Adrenal gland (tissue), 5 donors: ENCODE results near the gene DUSP2.

ENCODE experiments used
- POLR2A ChIP-seq, 2 donors: fragments of 450-650 bp; IDR thresholded peaks; one replicate each; pipeline ENCODE4 v1.6.1; 2017; ENCODE audit warnings: antibody characterized with exemption in 2 of 2, mild to moderate bottlenecking in 2 of 2, moderate library complexity in 1 of 2
- TF ChIP-seq, protein P1 (sequence below), 6 experiments: fragments of 450-650 bp in 4 of 6; fragments of 200-600 bp in 2 of 6; sonication (generic) in 1 of 6; IDR thresholded peaks; 1 replicate in 5 of 6; 2 replicates in 1 of 6; pipeline versions ENCODE4 v1.5.1 to v1.8.0; 2016 to 2021; ENCODE audit warnings: antibody characterized with exemption in 6 of 6, mild to moderate bottlenecking in 2 of 6, moderate library complexity in 1 of 6
- donor health status: DM: no; HTN: no; CAD: no.

- TF ChIP-seq, protein P1, sequence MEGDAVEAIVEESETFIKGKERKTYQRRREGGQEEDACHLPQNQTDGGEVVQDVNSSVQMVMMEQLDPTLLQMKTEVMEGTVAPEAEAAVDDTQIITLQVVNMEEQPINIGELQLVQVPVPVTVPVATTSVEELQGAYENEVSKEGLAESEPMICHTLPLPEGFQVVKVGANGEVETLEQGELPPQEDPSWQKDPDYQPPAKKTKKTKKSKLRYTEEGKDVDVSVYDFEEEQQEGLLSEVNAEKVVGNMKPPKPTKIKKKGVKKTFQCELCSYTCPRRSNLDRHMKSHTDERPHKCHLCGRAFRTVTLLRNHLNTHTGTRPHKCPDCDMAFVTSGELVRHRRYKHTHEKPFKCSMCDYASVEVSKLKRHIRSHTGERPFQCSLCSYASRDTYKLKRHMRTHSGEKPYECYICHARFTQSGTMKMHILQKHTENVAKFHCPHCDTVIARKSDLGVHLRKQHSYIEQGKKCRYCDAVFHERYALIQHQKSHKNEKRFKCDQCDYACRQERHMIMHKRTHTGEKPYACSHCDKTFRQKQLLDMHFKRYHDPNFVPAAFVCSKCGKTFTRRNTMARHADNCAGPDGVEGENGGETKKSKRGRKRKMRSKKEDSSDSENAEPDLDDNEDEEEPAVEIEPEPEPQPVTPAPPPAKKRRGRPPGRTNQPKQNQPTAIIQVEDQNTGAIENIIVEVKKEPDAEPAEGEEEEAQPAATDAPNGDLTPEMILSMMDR (IDR thresholded peaks at IDR 0.05) = no peak
- TF ChIP-seq POLR2A (IDR thresholded peaks at IDR 0.05) = no peak
These were observed 30.2 kb downstream of the DUSP2 start for GRCh38 chr2:96114903-96115581.
